Neuronal stem cell (in vitro differentiated cells): ENCODE results near the gene UGT1A5.

Source experiments
- DNase-seq: peaks from one replicate; pipeline ENCODE4 v3.0.0-alpha.2; 2013; ENCODE audit warnings: low spot score
- H2AFZ ChIP-seq: one replicate; pipeline ENCODE4 v1.6.1; 2013; ENCODE audit warnings: mild to moderate bottlenecking, low read length, inconsistent platforms
- H2AK5ac ChIP-seq: 2 replicates; pipeline ENCODE4 v1.6.1; 2013; ENCODE audit warnings: low read depth, mild to moderate bottlenecking, inconsistent platforms, low read length, moderate library complexity, mixed read lengths
- H2BK120ac ChIP-seq: 2 replicates; pipeline ENCODE4 v1.6.1; 2013; ENCODE audit warnings: low read depth, mild to moderate bottlenecking, inconsistent platforms, low read length, moderate library complexity, mixed read lengths
- H2BK12ac ChIP-seq: one replicate; pipeline ENCODE4 v1.6.1; 2013; ENCODE audit warnings: low read length, inconsistent platforms
- H2BK15ac ChIP-seq: 2 replicates; pipeline ENCODE4 v1.6.1; 2013; ENCODE audit warnings: mild to moderate bottlenecking, low read length, inconsistent platforms, mixed read lengths
- H2BK5ac ChIP-seq: one replicate; pipeline ENCODE4 v1.6.1; 2013; ENCODE audit warnings: inconsistent platforms, mild to moderate bottlenecking, low read length, moderate library complexity
- H3K14ac ChIP-seq: one replicate; pipeline ENCODE4 v1.6.1; 2013; ENCODE audit warnings: low read length, inconsistent platforms
- H3K18ac ChIP-seq: 2 replicates; pipeline ENCODE4 v1.6.1; 2013; ENCODE audit warnings: low read length, inconsistent platforms
- H3K23ac ChIP-seq: 2 replicates; pipeline ENCODE4 v1.6.1; 2013; ENCODE audit warnings: low read depth, mild to moderate bottlenecking, mixed read lengths, low read length, inconsistent platforms; ENCODE audit not compliant: poor library complexity
- H3K27ac ChIP-seq: replicated peaks from 3 replicates; pipeline ENCODE4 v1.5.1; 2013; ENCODE audit warnings: low read length, inconsistent platforms
- H3K27me3 ChIP-seq, 3 experiments: 2 replicates each; pipeline ENCODE4 v1.6.1; 2013; ENCODE audit warnings: low read length in 3 of 3, mild to moderate bottlenecking in 2 of 3, inconsistent platforms in 1 of 3, low read depth in 1 of 3, mixed read lengths in 1 of 3, moderate library complexity in 1 of 3; ENCODE audit not compliant: control insufficient read depth in 3 of 3, insufficient read depth in 3 of 3
- H3K36me3 ChIP-seq, 2 donors: replicated peaks in 1 of 2; 2 replicates each; pipeline ENCODE4 v1.6.1; 2013; ENCODE audit warnings: low read length in 2 of 2; ENCODE audit not compliant: control insufficient read depth in 2 of 2, insufficient read depth in 2 of 2
- H3K4ac ChIP-seq: 2 replicates; pipeline ENCODE4 v1.6.1; 2013; ENCODE audit warnings: inconsistent platforms, mild to moderate bottlenecking, low read length, moderate library complexity
- H3K4me1 ChIP-seq, 2 donors: 1 replicate in 1 of 2; 2 replicates in 1 of 2; pipeline ENCODE4 v1.6.1; 2013; ENCODE audit warnings: low read length in 2 of 2, low read depth in 1 of 2; ENCODE audit not compliant: control insufficient read depth in 2 of 2, insufficient read depth in 1 of 2
- H3K4me2 ChIP-seq: one replicate; pipeline ENCODE4 v1.6.1; 2013; ENCODE audit warnings: mild to moderate bottlenecking, low read length, inconsistent platforms; ENCODE audit not compliant: insufficient read depth, poor library complexity, severe bottlenecking
- H3K4me3 ChIP-seq, 2 donors: 2 replicates each; pipeline ENCODE4 v1.5.1; 2013; ENCODE audit warnings: low read length in 2 of 2, mild to moderate bottlenecking in 2 of 2, inconsistent platforms in 1 of 2, moderate library complexity in 1 of 2
- H3K79me1 ChIP-seq: one replicate; pipeline ENCODE4 v1.6.1; 2013; ENCODE audit warnings: low read depth, mild to moderate bottlenecking, inconsistent platforms, low read length, moderate library complexity
- H3K9ac ChIP-seq: one replicate; pipeline ENCODE4 v1.6.1; 2013; ENCODE audit warnings: mild to moderate bottlenecking, low read depth, low read length, inconsistent platforms; ENCODE audit not compliant: poor library complexity
- H3K9me3 ChIP-seq, 2 donors: replicated peaks in 1 of 2; 2 replicates each; pipeline versions ENCODE3 to v1.6.1; 2013; ENCODE audit warnings: low read length in 2 of 2, mild to moderate bottlenecking in 2 of 2, inconsistent platforms in 1 of 2, low read depth in 1 of 2, mixed read lengths in 1 of 2, moderate library complexity in 1 of 2; ENCODE audit not compliant: control insufficient read depth in 2 of 2, insufficient read depth in 1 of 2
- H4K8ac ChIP-seq: one replicate; pipeline ENCODE4 v1.6.1; 2013; ENCODE audit warnings: low read depth, mild to moderate bottlenecking, inconsistent platforms, low read length, moderate library complexity
- H4K91ac ChIP-seq: one replicate; pipeline ENCODE4 v1.6.1; 2013; ENCODE audit warnings: low read length, low read depth, mild to moderate bottlenecking, inconsistent platforms; ENCODE audit not compliant: poor library complexity
- WGBS, 2 donors: extraction: QIAGEN DNeasy Blood & Tissue Kit; methylation state at CpG; one replicate each; pipeline ENCODE4 v1.1.7; 2013; ENCODE audit warnings: missing lambda C conversion rate in 2 of 2, mixed read lengths in 1 of 2; ENCODE audit not compliant: insufficient read length in 2 of 2, insufficient replicate concordance in 1 of 2; ENCODE audit errors: extremely low coverage in 2 of 2; 5-methylcytosine and 5-hydroxymethylcytosine counted together

The UGT1A5 gene

GRCh38 chr2:233754872-233755611, 42.3 kb downstream of the UGT1A5 start:
- Histone ChIP-seq H2BK120ac (no peak overlapping the region), H3K79me1 (no peaks in the 10 kb centered on the region), H3K27me3 (no peaks in the 10 kb centered on the region), H3K18ac (no peak overlapping the region), H4K8ac (no peak overlapping the region), H3K27ac (no peak overlapping the region), H3K23ac (peak overlapping the region; percentile 62), H3K14ac (no peak overlapping the region), H3K4me3 (peak overlapping the region in 1 of 2 donors; percentile 60), H2AK5ac (no peak overlapping the region), H2BK15ac (no peak overlapping the region), H4K91ac (no peak overlapping the region), H3K9me3 (peaks cover 9 to 13% of the 10 kb centered on the region in 2 donors), H3K9ac (no peak overlapping the region), H3K4me2 (no peak overlapping the region), H3K4ac (no peak overlapping the region), H3K36me3 (no peaks in the 10 kb centered on the region), H2BK12ac (no peak overlapping the region), H3K4me1 (peaks cover 0 to 4% of the 10 kb centered on the region in 2 donors), H2BK5ac (no peak overlapping the region), H2AFZ (no peak overlapping the region)
- no peak for DNase-seq
- no CpG with 5 or more reads among the region's 44 CpGs for WGBS, 2 donors

GRCh38 chr2:233756429-233757081, 43.8 kb downstream of the UGT1A5 start:
- H2BK12ac ChIP-seq: no peak overlapping the region
- no peak overlapping the region for H2BK15ac ChIP-seq
- H3K9me3 ChIP-seq: peaks cover 1 to 8% of the 10 kb centered on the region in 2 donors
- no peak overlapping the region for H2BK5ac ChIP-seq
- H2AK5ac ChIP-seq: no peak overlapping the region
- no peak overlapping the region for H3K9ac ChIP-seq
- H3K27me3 ChIP-seq: no peaks in the 10 kb centered on the region
- H3K4me1 ChIP-seq: peaks cover 0 to 4% of the 10 kb centered on the region in 2 donors
- WGBS, 2 donors: no CpG with 5 or more reads among the region's 7 CpGs
- H3K14ac ChIP-seq: no peak overlapping the region
- no peak overlapping the region for H3K4ac ChIP-seq
- no peak overlapping the region for H3K18ac ChIP-seq
- no peak overlapping the region for H3K4me2 ChIP-seq
- no peak overlapping the region for H2AFZ ChIP-seq
- no peaks in the 10 kb centered on the region for H3K79me1 ChIP-seq
- H3K4me3 ChIP-seq: no peak overlapping the region
- H4K8ac ChIP-seq: no peak overlapping the region
- DNase-seq: no peak
- no peak overlapping the region for H4K91ac ChIP-seq
- H3K23ac ChIP-seq: no peak overlapping the region
- H2BK120ac ChIP-seq: no peak overlapping the region
- no peak overlapping the region for H3K27ac ChIP-seq
- H3K36me3 ChIP-seq: no peaks in the 10 kb centered on the region

- H2AFZ ChIP-seq: no peak overlapping the region
- no peak overlapping the region for H3K4ac ChIP-seq
- no peak overlapping the region for H3K4me2 ChIP-seq
- no peak overlapping the region for H3K14ac ChIP-seq
- no peaks in the 10 kb centered on the region for H3K4me1 ChIP-seq
- no peak overlapping the region for H4K8ac ChIP-seq
- no peak overlapping the region for H3K9ac ChIP-seq
- H3K27ac ChIP-seq: no peak overlapping the region
- H2BK12ac ChIP-seq: no peak overlapping the region
- H3K36me3 ChIP-seq: no peaks in the 10 kb centered on the region
- H3K9me3 ChIP-seq: peaks cover 0 to 7% of the 10 kb centered on the region in 2 donors
- no peak for DNase-seq
- no peak overlapping the region for H3K4me3 ChIP-seq
- no peak overlapping the region for H3K18ac ChIP-seq
- H2BK15ac ChIP-seq: no peak overlapping the region
- no peaks in the 10 kb centered on the region for H3K27me3 ChIP-seq
- no peaks in the 10 kb centered on the region for H3K79me1 ChIP-seq
- no peak overlapping the region for H3K23ac ChIP-seq
- H4K91ac ChIP-seq: no peak overlapping the region
- H2AK5ac ChIP-seq: no peak overlapping the region
- no peak overlapping the region for H2BK120ac ChIP-seq
- H2BK5ac ChIP-seq: no peak overlapping the region
These were observed 45.4 kb downstream of the UGT1A5 start for GRCh38 chr2:233758141-233758540.

- H2AFZ ChIP-seq: no peak overlapping the region
- no peaks in the 10 kb centered on the region for H3K36me3 ChIP-seq
- peaks cover 0 to 3% of the 10 kb centered on the region in 2 donors for H3K9me3 ChIP-seq
- no peak overlapping the region for H3K18ac ChIP-seq
- no CpG with 5 or more reads among the region's 2 CpGs for WGBS, 2 donors
- H3K14ac ChIP-seq: no peak overlapping the region
- H3K9ac ChIP-seq: no peak overlapping the region
- H3K4me3 ChIP-seq: no peak overlapping the region
- no peak for DNase-seq
- no peaks in the 10 kb centered on the region for H3K79me1 ChIP-seq
- H3K4me1 ChIP-seq: no peaks in the 10 kb centered on the region
- H3K4ac ChIP-seq: no peak overlapping the region
- H3K4me2 ChIP-seq: no peak overlapping the region
- H4K91ac ChIP-seq: no peak overlapping the region
- H2BK5ac ChIP-seq: no peak overlapping the region
- H2BK12ac ChIP-seq: no peak overlapping the region
- no peaks in the 10 kb centered on the region for H3K27me3 ChIP-seq
- H2AK5ac ChIP-seq: no peak overlapping the region
- H2BK15ac ChIP-seq: no peak overlapping the region
- no peak overlapping the region for H3K23ac ChIP-seq
- no peak overlapping the region for H2BK120ac ChIP-seq
- no peak overlapping the region for H3K27ac ChIP-seq
- H4K8ac ChIP-seq: no peak overlapping the region
These were observed 46.1 kb downstream of the UGT1A5 start for GRCh38 chr2:233758849-233759248.
